Upper lobe of left lung (tissue), 4 donors: ENCODE results near the gene ZFX.

ENCODE experiments used
- POLR2A ChIP-seq, 4 donors: fragments of 450-650 bp; IDR thresholded peaks; one replicate each; pipeline ENCODE4 v1.5.1; 2016 to 2017; ENCODE audit warnings: antibody characterized with exemption in 4 of 4, mild to moderate bottlenecking in 2 of 4
- POLR2AphosphoS5 ChIP-seq, 2 donors: sonication (generic); formaldehyde crosslinking; IDR thresholded peaks; one replicate each; pipeline ENCODE4 v1.5.1; 2017; ENCODE audit warnings: antibody characterized with exemption in 2 of 2
- TF ChIP-seq, protein P1 (sequence below), 6 experiments: fragments of 450-650 bp in 4 of 6; fragments of 200-600 bp in 2 of 6; sonication (generic) in 2 of 6; IDR thresholded peaks; one replicate each; pipeline ENCODE4 v1.5.1; 2016 to 2019; ENCODE audit warnings: antibody characterized with exemption in 6 of 6

DNA sequence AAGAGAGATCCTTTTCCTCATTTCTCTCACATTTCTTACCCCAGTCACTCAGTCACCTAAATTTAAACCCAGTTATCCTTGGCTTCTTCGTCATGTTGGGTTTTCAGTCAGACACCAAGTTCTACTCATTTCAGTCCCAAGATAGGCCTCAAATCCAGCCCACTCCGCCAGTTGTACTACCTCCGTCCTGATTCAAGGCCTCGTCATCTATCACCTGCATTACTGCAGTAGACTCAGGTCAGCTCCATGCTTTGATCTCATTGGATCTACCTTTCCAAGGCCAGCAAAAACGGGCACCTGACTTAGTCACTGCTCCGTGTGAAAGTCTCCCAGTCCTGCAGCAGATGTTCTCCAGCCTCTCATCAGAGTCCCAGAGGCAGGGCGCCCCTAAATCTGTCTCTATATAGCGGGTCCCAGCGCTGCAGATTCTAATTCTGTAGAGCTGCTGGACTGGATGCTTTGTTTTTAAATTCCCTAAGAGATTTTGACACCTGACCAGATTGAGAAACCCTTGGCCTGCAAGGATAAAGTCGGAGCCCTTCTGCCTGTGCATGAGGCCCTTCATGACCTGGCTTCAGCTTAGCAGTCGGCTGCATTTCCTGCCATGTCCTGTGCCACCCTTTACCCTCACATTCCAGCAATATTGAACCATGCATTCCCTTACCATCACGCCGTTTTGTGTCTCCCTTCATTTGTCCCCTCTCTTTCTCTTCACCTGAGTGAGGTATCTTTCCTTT, 53.7 kb downstream of the ZFX start:
- no peak for TF ChIP-seq POLR2A (IDR thresholded peaks at IDR 0.05)
- TF ChIP-seq, protein P1, sequence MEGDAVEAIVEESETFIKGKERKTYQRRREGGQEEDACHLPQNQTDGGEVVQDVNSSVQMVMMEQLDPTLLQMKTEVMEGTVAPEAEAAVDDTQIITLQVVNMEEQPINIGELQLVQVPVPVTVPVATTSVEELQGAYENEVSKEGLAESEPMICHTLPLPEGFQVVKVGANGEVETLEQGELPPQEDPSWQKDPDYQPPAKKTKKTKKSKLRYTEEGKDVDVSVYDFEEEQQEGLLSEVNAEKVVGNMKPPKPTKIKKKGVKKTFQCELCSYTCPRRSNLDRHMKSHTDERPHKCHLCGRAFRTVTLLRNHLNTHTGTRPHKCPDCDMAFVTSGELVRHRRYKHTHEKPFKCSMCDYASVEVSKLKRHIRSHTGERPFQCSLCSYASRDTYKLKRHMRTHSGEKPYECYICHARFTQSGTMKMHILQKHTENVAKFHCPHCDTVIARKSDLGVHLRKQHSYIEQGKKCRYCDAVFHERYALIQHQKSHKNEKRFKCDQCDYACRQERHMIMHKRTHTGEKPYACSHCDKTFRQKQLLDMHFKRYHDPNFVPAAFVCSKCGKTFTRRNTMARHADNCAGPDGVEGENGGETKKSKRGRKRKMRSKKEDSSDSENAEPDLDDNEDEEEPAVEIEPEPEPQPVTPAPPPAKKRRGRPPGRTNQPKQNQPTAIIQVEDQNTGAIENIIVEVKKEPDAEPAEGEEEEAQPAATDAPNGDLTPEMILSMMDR (IDR thresholded peaks at IDR 0.05): no peak
- TF ChIP-seq POLR2AphosphoS5 (IDR thresholded peaks at IDR 0.05): no peak
